Superior temporal gyrus (tissue), 1 donor: ENCODE measurements around the gene ANKRD18A.

ENCODE experiments used
- DNase-seq: peaks from one replicate; pipeline ENCODE4 v3.0.0-alpha.2; 2016; ENCODE audit errors: extremely low spot score

The ANKRD18A gene

GRCh38 chr9:38620483-38621433, at the start of gene ANKRD18A:
Gene ANKRD18A, minus strand, starts transcription at chr9:38620596. Its CDS starts 311 bp downstream, at chr9:38620285.
- DNase-seq, result peak; percentile 77

DNA sequence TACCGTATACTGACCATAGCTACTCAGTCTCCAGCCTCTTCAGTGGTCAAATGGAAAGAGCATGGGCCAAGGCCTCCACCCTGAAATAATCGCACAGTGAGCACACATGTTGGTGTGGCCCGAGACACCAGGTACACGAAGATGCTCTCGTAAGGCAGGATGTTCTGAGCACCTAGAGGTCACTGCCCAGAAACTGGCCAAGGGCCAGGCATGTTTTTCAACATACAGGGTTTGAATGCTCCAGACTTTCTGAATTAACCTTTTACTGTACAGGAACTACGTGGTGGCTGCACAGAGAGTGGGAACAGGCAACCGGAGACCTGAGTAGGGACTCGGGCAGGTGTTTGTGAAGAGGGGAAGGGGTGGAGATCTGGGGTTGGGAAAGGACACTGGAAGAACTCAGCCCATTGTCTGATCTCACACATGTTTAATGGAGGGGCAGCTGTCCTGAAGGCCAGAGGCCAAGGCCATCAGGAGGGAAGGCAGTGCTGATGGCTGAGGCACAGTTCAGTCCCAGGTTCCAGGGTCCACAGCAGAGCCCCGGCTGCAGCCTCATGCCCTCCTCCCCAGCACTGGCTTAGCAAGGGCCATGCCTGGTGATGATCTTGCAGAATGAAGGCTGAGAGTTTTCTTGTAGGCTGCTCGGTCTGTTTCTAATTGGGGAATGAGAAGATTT, 48.5 kb upstream of the ANKRD18A start:
- no peak for DNase-seq

DNA sequence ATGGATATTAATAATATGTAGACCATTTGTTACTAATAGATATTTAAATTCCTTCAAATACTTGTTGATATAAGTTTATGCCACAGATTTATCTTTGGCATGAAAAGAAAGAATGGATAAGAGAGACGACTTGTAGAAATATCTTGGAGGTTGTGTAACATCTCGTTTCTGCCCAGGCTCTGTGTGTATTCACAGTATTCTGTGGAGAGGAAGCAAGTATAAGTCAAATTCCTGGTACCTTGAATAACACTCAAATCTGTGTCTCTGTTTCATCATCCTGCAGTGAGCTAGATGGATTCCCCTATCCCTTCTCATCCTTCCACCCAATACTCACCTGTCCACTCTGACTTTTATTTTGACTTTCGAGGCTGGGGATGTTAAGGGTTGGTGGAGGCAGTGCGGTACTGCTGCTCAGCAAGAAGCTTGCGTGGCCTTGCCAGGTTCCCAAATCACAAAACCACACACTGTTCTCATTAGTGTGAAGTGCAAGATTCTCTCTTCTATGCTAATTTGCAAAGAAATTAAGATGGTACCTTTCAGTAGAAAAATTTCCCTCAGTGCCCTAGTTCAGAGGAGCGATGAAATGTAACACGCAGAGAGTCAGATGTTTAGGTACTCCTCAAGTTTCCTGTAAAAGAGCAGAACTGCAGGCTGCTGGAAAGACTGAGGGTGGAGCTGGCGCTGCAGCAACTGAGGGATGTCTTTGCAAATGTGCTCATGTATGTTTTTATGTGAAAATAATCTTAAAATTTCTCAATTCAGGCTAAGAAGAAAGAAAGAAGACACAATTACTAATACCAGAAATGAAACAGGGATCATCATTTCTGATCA, 42.6 kb upstream of the ANKRD18A start:
- peak; percentile 87 for DNase-seq

DNA sequence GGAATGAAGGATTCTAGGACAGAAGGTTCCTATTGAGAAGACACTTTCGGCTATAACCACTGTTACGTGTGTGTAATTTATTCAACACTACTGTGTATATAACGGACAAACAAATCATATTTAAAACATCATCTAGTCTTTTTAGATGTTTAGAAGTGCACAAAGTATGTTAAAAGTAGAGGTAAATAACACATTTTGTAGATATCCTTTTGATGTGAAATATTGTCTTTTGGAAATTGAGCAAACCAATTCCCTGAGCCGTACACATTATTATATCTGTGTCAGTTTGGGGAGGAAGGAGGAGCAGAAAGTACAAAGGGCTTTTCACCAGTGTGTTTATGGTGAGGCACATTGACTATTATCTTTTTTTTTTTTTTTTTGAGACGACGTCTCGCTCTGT, 39.1 kb upstream of the ANKRD18A start:
- peak; percentile 73 for DNase-seq

DNA sequence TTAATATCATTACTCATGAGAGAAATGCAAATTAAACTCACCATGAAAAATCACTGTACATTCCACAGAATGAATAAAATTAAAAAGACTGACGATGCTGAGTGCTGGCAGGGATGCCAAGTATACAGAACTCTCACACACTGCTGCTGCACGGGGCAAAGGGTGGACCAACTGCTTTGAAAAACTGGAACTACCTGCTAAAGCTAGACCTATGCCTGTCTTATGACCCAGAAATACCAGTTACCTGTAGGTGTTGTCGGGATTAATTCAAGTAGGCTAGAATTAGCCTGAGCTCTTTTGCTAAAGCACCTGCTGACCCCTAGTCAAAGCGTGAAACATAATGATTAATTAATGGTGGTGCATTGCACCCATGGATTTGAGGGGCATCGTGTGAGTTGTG, 36.5 kb upstream of the ANKRD18A start:
- DNase-seq, result no peak

- DNase-seq, result no peak
Observed at GRCh38 chr9:38652486-38652885, 32.1 kb upstream of the ANKRD18A start.

- no peak for DNase-seq
Observed at GRCh38 chr9:38652044-38652443, 31.6 kb upstream of the ANKRD18A start.

DNA sequence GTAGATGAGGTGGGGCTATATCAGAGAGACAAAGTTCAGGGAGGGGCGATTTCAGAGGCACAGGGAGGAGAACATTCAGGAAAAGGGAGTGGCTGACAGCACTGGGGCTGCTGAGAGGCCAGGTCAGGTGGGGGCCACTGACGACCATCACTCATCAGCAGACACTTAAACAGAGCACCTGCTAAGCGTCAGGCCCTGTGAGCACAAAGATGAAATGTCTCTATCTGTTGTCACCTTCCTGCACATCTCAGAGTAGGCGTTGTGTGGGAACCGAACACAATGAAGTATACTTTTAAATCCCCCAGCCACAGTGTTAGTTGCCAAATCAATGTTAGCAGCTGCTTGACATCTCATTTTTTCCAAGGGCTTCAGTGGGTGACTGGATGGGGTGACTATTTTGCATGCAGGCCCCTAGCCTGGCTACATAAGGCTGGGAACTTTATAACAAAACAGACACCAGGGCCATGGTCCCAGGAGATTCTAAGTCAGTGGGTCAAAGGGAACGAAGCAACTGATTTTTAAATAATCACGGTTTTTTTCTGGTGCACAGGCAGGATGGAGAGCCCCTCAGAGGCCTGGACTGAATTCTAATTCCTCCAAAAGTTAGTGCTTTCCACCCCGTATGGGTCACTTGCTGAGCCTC, 31.1 kb upstream of the ANKRD18A start:
- no peak for DNase-seq

DNA sequence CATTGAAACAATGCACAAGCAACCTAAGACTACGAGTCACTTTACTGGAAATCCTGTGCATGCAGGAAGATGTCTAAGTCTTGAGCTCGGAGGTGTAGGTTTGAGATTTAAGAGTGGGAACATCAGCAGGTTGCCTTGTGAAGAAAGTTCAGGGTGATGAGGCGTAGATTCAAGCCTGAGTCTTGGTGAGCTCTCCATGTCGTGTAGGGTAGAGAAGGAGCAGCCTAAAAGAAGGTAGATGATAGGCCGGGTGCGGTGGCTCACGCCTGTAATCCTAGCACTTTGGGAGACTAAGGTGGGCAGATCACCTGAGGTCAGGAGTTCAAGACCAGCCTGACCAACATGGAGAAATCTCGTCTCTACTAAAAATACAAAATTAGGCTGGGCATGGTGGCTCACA, 30.2 kb upstream of the ANKRD18A start:
- no peak for DNase-seq

GRCh38 chr9:38649731-38650363, 29.5 kb upstream of the ANKRD18A start:
- no peak for DNase-seq

- no peak for DNase-seq
Observed at GRCh38 chr9:38644601-38645000, 24.2 kb upstream of the ANKRD18A start.

DNA sequence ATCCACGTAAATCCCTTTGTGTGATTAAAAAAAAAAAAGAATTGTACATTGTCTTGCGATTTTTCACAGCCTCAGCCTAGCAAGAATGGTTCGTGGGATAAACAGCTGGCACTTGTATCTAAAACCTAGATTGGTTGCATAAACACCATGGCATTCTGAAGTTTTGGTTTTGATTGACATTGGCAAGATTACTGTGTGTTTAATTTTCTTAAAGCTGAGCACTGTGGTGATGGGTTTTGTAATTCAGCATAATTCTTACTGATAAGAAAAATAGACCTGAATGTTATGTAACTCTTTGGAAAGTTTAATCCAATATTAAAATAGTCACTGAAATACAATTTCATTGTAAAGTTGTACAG, 23.4 kb upstream of the ANKRD18A start:
- DNase-seq, result peak; percentile 69

- DNase-seq, result peak; percentile 58
Observed at GRCh38 chr9:38642951-38643814, 22.8 kb upstream of the ANKRD18A start.

DNA sequence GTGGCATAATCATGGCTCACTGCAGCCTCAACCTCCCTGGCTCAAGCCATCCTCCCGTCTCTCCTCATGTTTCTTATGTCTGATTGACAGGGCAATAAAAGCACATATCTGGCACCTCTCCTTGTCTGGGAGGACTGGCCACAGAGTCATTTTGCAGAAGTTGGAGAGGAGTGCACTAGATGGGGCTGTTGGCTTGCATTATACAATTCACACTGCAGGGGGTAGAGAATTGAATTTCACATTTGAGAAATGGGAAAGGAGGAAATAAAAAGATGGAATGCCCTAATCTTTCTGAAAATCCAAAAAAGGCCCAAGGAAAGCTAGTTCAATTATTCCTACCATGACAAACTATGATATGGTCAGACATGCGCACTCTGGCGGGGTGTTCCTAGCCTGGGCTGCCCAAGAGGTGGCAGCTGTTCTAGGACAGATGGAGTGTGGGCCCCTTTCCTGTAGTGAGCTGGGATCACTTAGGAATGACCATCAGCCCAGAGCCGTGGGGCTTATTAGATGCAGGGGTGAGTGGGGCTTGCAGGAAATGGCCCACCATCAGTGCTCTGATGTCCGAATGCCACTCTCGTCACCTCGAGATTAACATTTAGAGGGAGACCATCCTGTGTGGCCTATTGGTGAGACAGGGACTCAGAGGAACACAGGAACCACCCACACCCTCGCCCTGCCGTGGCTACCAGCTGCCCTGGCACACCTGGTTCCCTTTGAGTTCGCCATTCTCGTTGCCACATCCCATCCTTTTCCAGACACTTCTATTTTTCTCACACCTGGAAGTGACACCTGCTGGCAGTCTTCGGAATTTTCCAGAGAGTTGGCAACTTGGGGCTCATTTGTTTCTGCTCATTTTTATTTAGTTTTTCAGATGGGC, 21.8 kb upstream of the ANKRD18A start:
- DNase-seq, result peak; percentile 90

GRCh38 chr9:38641142-38641541, 20.7 kb upstream of the ANKRD18A start:
- DNase-seq, result no peak

DNA sequence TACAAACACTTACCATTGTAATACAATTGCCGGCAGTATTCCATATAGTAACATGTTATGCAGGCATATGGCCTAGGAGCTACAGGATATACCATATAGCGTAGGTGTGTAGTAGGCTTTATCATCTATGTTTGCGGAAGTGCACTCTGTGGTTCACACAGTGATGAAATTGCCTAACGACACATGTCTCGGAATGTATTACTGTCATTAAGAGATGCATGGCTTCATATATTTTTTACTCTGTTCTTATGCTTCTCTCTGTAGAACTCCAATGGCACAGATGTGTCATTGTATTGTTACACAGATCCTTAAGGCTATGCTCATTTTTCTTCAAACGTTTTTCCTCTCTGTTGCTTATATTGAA, 19.2 kb upstream of the ANKRD18A start:
- DNase-seq, result no peak

GRCh38 chr9:38638881-38639576, 18.6 kb upstream of the ANKRD18A start:
- no peak for DNase-seq

DNA sequence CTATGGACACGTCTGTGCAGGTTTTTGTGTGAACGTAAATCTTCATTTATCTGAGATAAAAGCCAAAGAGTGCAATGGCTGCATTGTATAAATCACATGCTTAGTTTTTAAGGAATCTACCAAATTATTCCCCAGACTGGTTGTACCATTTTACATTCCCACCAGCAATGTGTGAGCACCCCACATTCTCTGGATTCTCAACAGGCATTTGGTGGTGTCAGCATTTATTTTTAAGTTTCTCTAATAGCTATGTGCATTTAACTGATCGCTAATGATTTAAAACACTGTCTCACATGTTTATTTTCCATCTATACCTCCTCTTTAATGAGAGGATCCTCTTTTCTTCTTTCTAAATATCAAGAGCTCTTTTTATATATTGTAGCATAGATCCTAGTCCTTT, 13.9 kb upstream of the ANKRD18A start:
- DNase-seq, result no peak

DNA sequence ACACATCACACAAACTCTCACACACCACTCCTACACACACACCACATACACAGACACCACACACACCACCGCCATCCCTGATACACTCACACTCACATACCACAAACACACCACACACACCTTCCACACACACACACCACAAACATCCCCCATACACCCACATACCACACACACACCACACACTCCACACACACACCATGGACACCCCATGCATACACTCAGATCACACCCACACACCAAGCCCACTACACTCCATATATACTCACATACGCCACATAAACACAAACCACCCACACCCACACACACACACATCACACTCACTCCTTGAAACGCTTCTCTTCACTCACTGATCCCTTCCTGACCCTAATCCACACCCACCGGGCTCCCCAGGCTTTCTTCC, 9.1 kb upstream of the ANKRD18A start:
- no peak for DNase-seq
